Prostate gland (tissue), 2 donors: ENCODE measurements around the gene PPP3R2. TPM values are rescaled to one million over a fixed set of nuclear protein-coding genes. Genes with fewer than 3 reads are reported as not detected.

Experiments used
- total RNA-seq, 2 donors: library from RNA; depleted of rRNA; stranded (reverse); fragments of >200 nt; gene quantifications; one replicate each; pipeline ENCODE4 v1.1.0, GENCODE V29; 2016

PPP3R2 gene
- total RNA-seq, 2 donors from 2014 or later = 3.3 TPM; not detected in 1

Other genes starting within 250 kb of the PPP3R2 start
- gene BAAT, start 210.0 kb downstream of the PPP3R2 start, total RNA-seq = not detected
- 10 to 100 TPM; 10.3 to 12.5 TPM for gene MRPL50, start 196.4 kb downstream of the PPP3R2 start, total RNA-seq
- gene ZNF189, start 196.1 kb downstream of the PPP3R2 start, total RNA-seq = 10 to 100 TPM; 20.9 to 31.4 TPM
- not detected for gene ALDOB, start 159.2 kb downstream of the PPP3R2 start, total RNA-seq
- 10 to 100 TPM; 24.1 to 36.7 TPM for gene RNF20, start 61.1 kb downstream of the PPP3R2 start, total RNA-seq
- 1 to 10 TPM in 1 of 2 donors, under 1 TPM in 1; 0.80 to 1.5 TPM for gene GRIN3A, start 143.7 kb upstream of the PPP3R2 start, total RNA-seq